Measurements from ENCODE around the gene KRTAP22-1.

The KRTAP22-1 gene

GRCh38 chr21:30600787-30601186, at the start of gene KRTAP22-1:
TSS of gene KRTAP22-1 (plus strand) at chr21:30601087.
- H3K4me3 ChIP-seq (ENCODE audit: low read depth, low read length), result no peak within 1 kb of the TSS
- no peak for TF ChIP-seq CTCF (IDR thresholded peaks at IDR 0.05; ENCODE audit: borderline replicate concordance, insufficient read depth, low read depth, low read length)

- no peak for TF ChIP-seq CTCF (IDR thresholded peaks at IDR 0.05; ENCODE audit: borderline replicate concordance, insufficient read depth, low read depth, low read length)
- no peak overlapping the region for H3K4me3 ChIP-seq (ENCODE audit: low read depth, low read length)
Measured at GRCh38 chr21:30552782-30553181, 48.1 kb upstream of the KRTAP22-1 start.

- no peak overlapping the region for H3K4me3 ChIP-seq (ENCODE audit: low read depth, low read length)
- no peak for TF ChIP-seq CTCF (IDR thresholded peaks at IDR 0.05; ENCODE audit: borderline replicate concordance, insufficient read depth, low read depth, low read length)
Measured at GRCh38 chr21:30555095-30555494, 45.8 kb upstream of the KRTAP22-1 start.

- no peak for TF ChIP-seq CTCF (IDR thresholded peaks at IDR 0.05; ENCODE audit: borderline replicate concordance, insufficient read depth, low read depth, low read length)
- no peak within 1 kb of the TSS for H3K4me3 ChIP-seq (ENCODE audit: low read depth, low read length)
Measured at GRCh38 chr21:30561264-30561895, 39.5 kb upstream of the KRTAP22-1 start, which contains the start of gene KRTAP19-7. TSS of gene KRTAP19-7 (minus strand) at chr21:30561314. CDS start at chr21:30561289, 25 bp downstream.

- no peak for TF ChIP-seq CTCF (IDR thresholded peaks at IDR 0.05; ENCODE audit: borderline replicate concordance, insufficient read depth, low read depth, low read length)
- no peak overlapping the region for H3K4me3 ChIP-seq (ENCODE audit: low read depth, low read length)
Measured at GRCh38 chr21:30561957-30562356, 38.9 kb upstream of the KRTAP22-1 start.

- TF ChIP-seq CTCF (IDR thresholded peaks at IDR 0.05; ENCODE audit: borderline replicate concordance, insufficient read depth, low read depth, low read length), result no peak
- H3K4me3 ChIP-seq (ENCODE audit: low read depth, low read length), result no peak overlapping the region
Measured at GRCh38 chr21:30563072-30563471, 37.8 kb upstream of the KRTAP22-1 start.

GRCh38 chr21:30563630-30564029, 37.3 kb upstream of the KRTAP22-1 start:
- no peak for TF ChIP-seq CTCF (IDR thresholded peaks at IDR 0.05; ENCODE audit: borderline replicate concordance, insufficient read depth, low read depth, low read length)
- H3K4me3 ChIP-seq (ENCODE audit: low read depth, low read length), result no peak overlapping the region
